Right forelimb (tissue), 1 donor: ENCODE results near the gene GRN.
"Not testable (repeated sequence)": the region's sequence is repeated elsewhere in the genome, so short reads cannot be mapped to it uniquely, and the experiment has no call there.

Experiments
- DNase-seq: peaks from one replicate; pipeline ENCODE4 v3.0.0-alpha.2; 2018

GRN gene

DNA sequence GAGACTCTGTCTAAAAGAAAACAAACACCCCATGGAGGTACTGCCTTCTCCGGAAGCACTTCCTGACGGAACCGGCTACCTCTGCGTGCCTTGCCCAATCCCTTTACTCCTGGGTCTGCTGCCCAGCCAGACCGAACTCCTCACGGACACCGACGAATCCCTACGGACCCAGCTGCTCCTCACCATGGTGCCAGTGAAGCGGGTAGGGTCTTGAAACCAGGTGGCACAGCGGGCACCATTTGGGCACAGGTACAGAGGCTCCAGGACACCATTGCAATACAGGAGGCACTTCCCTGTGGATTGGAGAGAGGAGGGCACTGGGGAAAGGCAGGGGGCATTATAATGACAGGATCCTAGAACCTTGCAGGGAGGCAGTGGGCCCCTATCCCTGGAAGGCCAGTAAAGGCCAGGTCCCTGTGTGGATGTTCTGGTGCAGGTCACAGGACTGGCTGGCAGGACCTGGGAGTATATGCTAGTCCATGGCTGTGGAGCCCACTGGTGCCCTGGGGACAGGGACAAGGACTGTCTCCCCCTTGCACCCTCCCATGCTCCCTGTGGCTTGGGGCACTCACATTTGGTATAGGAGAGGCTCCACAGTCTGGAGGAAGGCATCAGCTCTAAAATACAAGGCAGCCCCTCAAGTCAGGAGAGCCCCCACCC is 22.7 kb upstream of the GRN start:
- no peak for DNase-seq

DNA sequence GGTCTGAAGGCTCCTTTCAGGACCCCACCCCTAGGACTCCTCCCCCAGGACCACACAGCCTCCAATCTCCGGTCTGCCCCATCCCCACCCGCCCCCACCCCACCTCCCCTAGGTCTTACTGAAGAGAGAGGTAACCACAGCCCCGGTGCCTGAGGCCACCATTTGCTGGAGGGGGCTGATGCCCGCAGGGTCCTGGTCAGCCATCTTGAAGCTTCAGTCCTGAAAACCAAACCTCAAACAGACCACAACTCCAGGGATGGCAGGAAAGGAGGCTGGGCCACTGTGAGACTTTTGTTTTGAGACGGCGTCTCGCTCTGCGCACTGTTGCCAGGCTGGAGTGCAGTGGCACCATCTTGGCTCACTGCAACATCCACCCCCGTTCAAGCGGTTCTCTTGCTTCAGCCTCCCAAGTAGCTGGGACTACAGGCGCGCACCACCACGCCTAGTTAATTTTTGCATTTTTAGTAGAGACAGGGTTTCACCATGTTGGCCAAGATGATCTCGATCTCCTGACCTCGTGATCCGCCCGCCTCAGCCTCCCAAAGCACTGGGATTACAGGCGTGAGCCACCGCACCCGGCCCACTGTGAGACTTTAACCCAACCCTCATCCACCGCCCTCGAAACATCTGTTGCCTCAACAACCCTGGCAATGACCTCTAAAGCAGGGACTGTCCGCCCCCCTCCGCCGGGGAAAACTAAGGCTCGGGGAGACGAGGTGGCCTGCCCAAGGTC is 21.6 kb upstream of the GRN start:
- no peak for DNase-seq

DNA sequence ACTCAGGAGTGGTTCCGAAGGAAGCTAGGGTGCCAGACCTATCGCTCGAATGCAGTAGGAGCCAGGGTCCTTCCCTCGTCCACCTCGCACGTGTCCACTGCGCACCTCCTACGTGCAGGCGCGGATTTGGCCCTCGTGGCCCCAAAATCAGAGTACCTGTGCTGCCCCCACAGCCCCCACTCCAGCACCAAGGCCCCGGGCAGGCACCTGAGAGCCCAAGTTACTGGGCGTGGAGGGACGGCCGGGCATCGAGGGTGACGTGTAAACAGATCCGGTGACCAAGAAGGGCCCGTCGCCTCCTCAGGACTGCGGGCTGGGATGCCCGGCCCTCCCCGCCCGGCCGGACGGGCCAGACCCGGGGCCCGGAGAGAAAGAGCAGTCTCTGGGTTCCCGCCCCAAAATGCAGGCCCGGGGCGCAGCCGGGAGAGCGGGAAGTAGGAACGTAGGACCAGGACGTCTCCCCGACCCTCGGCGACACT is 21.0 kb upstream of the GRN start:
- DNase-seq = no peak

DNA sequence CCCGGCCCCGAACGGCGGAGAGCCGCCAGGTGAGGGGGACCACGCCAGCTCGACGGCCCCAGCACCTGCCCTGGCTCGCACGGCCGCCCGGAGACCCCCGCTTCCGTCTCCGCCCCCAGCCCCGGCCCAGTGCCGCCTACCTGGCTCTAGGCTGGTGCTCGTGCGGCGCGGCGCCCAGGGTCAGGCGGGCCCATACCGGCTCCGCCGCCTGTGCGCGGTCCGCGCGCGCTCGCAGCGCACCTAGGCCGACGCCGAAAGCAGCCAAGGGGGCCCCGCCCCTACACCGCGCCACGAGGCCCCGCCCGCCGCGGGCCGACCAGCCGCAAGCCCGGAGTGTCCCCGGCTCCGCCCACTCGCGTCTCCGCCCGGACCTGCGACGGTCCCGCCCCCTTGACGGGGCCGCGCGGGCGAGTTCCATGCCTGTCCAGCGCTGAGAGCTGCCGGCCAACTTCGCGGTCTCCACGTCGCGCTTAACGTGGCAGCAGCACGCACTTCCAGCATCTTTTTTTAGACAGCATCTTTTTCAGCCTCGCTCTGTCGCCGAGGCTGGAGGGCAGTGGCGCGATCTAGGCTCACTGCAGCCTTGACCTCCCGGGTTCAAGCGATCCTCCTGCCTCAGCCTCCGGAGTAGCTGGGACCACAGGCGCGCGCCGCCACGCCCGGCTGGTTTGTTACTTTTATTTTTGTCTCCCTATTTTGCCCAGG is 20.4 kb upstream of the GRN start, which contains the start of gene SLC25A39:
SLC25A39 (minus strand) TSS at position 253 of the 705 bp plus-strand sequence. CDS start 1,261 bp downstream, outside the sequence.
- DNase-seq = peak; percentile 97

DNA sequence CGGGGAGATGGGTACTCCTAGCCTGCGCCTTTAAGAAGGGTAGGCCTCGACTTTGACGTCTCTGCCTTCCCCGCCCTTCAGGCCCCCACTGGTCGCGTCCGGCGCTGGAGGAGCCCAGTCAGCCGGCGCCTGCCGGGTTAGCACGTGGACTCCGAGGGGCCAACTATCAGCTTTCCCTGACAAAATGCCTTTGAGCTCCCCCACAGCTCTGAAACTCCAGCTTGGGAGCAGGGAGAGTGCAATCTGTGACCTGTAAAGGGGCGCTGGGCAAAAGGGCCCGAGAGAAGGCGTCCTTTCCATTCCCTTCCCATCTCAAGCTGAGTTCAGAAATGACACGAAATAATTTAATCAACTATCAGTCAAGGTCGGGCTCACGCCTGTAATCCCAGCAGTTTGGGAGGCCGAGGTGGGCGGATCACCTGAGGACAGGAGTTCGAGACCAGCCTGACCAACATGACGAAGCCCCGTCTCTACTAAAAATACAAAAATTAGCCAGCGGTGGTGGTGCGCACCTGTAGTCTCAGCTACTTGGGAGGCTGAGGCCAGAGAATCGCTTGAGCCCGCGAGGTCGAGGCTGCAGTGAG is 18.1 kb upstream of the GRN start:
- DNase-seq = peak; percentile 96

DNA sequence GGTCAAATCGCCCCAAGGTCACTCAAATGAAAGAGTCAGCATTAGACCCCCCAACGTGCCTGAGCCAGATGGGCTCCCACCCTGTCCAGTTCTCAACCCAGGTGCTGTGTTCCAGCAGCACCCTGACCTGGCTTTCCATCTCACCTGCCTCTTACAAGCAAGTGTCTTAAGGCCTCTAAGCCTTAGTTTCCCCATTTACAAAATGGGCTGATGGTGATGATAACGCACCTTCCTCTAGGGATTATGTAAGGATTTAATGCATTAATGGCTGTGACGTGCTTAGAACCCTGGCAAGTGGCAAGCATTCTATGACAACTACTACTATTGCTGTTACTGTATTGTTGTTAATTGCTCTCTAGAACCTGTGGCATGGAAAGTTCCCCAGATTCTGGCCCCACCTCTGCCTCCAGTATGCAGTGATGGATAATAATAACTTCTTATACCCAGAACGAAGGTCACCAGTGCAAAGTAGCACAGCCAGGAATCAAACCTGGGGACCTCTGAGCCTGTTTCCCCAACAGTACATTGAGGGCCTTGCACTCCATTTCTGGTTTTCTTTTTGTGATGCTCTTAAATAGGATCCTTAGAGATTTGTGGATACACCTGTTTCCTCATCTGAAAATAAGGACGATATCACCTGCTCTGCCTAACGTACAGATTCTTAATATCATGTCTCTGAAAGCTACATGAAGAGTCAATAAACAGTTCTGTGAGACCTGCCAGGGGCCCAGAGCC is 17.2 kb upstream of the GRN start:
- DNase-seq = no peak

DNA sequence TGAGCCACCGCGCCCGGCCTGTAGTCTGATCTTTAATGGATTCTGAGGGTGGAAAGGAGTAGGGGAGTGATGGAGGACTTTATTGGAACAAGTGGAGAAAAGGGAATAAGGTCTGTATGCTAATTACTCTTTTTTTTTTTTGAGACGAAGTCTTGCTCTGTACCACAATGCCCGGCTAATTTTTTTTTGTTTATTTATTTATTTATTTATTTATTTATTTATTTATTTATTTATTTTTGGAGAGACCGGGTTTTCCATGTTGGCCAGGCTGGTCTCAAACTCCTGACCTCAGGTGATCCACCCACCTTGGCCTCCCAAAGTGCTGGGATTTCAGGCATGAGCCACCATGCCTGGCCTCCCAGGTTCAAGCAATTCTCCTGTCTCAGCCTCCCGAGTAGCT is 15.6 kb upstream of the GRN start:
- not testable (repeated sequence) for DNase-seq

DNA sequence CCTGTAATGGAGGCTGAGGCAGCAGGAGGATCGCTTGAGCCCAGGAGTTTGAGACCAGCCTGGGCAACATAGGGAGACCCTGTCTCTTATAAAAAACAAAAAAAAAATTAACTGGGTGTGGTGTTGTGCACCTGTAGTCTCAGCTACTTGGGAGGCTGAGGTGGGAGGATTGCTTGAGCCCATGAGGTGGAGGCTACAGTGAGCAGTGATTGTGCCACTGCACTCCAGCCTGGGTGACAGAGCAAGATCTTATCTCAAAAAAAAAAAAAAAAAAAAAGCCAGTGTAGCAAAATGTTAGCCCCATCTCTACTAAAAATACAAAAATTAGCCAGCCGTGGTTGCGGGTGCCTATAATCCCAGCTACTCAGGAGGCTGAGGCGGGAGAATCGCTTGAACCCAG is 14.8 kb upstream of the GRN start:
- DNase-seq = not testable (repeated sequence)

DNA sequence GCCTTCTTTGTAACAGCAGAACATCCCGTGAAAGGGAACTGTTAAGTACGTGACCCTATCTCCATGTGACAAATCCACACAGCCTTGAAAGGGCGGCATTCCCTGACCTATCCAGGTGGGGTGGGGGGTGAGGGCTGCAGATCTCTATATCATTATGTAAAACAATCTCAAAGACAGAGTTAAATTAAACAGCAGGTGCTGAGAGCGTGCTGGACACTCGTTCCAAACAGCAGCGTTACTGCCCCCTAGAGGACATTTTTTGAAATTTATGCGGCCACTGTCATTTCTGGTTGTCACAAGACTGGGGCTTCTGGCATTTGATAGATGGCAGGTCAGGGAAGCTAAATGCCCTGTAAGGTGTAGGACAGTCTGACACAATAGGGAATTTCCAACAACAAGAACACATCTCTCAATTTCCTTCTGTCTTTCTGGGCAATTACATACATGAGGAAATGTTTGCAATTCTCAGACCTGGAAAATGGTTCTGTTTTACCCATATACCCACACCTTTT is 13.8 kb upstream of the GRN start:
- no peak for DNase-seq

DNA sequence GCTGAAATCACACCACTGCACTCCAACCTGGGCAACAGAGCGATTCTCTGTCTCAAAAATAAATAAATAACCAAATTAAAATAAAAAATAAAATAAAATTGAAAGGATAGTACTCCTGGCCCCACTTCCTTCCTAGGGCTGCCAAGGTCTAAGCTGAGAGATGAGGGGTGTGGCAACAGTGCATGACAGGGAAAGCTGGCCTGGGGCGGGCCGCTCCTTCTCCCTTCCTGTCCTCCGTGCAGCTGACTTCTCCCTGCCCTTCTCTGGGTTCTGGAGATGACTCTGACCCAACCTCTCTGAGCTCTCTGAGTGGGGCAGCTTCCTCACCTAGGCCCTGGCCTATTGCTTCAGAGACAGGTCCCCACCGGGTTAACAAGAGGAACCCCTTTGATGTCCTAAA is 11.7 kb upstream of the GRN start:
- no peak for DNase-seq

DNA sequence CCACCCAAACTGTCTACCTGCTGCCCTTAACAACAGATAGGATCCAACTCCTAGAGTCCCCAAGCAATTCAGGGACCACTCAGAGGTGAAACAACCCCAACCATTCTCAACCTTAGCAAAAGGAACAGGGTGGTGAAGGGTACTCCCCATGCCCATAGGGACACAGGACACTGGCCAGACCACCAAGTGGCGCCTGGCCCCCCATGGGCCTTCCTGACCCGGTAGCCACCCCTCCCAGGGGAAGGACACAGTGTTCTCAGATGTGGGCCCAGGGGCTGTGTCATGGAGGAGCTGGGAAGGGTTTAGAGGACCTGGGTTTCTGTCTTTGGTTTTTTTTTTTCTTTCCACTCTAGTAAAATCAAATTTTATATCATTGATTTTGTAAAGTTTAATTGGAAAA is 10.8 kb upstream of the GRN start:
- no peak for DNase-seq

DNA sequence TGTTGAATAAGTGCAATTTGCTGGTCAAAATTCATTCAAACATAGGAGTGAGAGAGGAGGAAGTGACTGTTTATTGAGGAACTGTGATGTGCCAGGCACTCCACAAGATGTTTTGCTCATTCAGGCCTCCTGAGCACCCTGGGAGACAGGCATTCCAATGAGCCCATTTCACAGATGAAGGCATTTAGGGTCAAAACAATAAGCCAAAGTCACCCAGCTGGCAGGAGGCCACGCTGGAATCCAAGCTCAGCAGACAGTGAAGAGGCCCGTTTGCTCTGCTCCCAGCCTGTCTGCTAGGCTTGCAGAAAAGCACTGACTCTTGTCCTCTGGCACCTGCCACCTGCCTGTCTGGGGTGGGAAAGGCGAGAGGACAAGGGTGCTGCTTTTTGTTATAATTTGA is 10.4 kb upstream of the GRN start:
- no peak for DNase-seq

DNA sequence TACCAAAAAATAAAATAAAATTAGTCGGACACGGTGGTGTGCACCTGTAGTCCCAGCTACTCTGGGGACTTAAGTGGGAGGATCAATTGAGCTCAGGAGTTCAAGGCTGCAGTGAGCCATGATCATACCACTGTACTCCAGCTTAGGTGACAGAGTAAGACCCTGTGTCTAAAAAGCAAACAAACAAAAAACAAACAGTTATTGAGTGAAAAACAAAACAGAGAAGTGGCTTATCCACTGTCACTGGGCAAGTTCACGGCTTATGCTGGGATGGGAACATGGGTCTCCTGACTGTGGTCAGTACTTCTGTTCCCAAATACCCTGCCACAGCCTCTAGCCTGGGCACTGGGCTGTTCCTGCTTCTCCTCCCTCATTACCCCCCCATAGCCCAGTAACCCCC is 9.5 kb upstream of the GRN start:
- DNase-seq = no peak

DNA sequence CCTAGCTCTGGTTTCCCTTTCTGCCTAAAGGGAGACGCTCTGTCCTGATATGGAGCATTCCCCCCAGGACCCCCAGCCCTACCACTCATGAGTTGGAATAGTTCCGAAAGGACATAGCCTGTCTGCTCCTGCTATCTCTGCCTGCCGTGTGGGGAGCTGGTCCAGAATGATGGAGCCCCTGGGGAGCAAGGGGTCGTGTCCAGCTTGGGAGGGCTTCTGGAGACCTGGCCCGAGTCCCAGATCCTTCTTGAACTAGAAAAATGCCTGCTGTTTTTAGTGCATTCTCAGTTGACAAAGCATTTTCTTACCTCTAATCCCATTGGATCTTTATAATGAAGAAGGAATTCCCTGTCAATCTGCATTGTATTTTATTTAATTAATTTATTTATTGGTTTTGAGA is 9.1 kb upstream of the GRN start:
- DNase-seq = no peak

DNA sequence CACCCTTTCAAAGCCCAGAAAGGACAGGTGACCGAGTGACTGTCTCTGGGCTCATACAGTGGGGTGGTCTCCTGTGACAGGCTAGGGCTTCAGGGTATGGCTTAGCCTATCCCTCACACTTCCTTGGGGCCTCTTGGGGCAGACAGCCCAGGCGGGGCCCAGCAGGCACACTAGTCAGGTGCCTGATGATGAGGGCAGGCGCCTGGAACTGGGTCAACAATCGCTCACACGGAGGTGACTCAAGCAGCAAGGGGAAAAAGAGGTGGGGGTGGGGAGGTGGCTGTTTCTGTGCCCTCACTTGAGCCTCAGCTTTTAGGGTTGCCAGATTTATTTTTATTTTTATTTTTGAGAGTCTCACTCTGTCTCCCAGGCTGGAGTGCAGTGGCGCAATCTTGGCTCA is 6.4 kb upstream of the GRN start:
- DNase-seq = no peak

DNA sequence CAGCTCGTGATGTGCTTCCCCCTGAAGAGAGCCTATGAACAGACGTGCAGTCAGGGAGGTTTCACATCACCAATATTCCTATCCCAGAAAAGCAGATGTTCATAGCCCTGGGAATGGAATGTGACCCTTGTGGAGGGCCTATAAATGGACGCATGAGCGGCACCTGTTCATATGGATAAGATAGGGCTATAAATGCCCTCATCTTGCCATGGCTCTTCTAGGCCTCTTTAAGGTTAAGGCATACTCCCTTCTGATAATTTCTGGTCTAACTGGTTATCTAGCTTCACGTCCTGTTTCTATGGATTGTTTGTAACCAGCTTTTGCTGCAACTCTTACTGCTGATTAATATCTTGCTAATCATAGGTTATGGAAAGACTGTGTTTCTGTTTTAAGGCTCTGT is 4.5 kb upstream of the GRN start:
- DNase-seq = not testable (repeated sequence)

DNA sequence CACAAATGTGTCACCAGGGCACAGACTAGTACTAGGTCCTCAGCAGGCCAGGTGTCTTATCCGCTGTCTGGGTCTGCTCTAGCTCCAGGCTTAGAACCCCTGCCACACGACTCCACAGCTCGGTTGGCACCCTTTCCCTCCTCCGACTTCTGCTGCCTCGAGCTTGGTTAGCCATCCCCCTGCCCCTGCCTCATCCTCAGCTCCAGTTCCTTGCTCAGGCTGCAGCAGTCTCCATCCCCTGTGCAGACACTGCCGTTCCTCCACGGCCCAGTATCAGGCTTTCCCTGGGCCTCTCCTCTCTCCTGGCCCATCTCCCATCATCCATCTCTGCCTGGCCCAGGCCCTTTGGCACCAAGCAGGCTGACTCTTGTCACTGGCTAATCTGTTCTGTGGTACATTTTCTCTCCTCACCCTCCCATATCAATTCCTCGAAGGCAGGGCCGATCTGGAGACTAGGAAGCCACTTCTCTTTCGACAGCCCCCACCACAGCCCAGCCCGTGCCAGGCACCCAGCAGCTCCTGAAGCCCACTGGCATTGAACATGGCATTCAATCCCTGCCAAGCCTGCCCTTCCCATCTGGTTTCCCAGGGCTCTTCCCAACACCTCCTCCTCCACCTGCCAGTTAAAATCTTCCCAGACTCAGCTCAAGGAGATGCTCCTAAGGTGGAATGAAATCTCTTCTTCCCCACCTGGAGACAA is 1.4 kb upstream of the GRN start:
- no peak for DNase-seq

DNA sequence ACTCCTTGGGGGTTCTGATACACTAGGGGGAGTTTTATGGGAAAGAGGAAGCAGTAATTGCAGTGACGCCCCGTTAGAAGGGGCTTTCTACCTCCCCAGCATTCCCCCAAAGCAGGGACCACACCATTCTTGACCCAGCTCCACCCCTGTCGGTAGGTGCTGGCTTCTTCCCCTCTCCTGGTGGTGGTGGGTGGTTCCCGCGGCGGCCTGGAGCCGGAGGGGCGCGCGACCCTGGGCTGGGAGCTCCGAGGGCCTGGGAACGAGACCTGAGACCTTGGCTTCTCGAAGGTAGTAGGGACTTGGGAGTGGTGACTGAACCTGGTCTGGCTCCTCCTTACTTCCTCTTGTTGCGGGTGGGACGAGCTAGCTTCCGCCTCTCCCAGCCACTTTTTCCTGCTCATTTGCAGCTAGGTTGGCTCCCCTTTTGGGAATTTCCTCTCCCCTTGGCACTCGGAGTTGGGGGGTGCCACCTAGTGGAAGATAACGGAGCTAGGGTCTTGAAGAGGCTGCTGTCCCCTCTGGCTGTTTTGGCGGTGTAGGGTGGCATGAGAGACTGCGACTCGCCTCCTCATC is 438 bp downstream of the GRN start:
- DNase-seq = peak; percentile 73

DNA sequence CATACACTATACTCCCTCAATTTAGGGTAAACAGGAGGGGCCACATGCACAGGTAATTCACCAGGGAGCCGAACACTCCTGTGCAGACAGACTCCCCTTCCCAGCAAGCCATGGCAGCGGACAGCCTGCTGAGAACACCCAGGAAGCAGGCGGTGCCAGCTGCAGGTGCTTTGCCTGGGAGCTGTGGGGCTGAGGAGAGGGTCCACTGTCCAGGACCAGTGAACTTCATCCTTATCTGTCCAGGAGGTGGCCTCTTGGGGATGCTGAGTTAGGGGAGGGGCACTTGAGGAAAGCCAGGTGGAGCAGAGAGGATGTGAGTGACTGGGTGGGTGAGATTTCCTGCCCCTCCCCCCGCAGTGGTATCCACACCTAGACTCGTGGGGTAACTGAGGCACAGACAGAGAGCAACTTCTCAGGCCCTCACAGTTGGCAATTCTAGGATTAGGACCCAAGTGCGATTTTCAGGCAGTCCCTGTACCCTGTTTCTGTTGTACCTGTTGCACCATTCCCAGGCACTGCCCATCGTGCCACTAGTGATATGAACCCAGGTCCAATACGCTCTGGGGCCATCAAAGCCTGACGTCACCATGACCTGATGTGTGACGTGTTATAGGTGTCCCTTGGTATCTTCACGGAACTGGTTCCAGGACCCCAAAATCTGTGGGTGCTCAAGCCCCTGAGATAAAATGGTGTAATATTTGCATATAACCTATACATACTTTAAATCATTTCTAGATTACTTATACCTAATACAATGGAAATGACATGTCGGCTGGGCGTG is 1.2 kb downstream of the GRN start:
- DNase-seq = no peak

DNA sequence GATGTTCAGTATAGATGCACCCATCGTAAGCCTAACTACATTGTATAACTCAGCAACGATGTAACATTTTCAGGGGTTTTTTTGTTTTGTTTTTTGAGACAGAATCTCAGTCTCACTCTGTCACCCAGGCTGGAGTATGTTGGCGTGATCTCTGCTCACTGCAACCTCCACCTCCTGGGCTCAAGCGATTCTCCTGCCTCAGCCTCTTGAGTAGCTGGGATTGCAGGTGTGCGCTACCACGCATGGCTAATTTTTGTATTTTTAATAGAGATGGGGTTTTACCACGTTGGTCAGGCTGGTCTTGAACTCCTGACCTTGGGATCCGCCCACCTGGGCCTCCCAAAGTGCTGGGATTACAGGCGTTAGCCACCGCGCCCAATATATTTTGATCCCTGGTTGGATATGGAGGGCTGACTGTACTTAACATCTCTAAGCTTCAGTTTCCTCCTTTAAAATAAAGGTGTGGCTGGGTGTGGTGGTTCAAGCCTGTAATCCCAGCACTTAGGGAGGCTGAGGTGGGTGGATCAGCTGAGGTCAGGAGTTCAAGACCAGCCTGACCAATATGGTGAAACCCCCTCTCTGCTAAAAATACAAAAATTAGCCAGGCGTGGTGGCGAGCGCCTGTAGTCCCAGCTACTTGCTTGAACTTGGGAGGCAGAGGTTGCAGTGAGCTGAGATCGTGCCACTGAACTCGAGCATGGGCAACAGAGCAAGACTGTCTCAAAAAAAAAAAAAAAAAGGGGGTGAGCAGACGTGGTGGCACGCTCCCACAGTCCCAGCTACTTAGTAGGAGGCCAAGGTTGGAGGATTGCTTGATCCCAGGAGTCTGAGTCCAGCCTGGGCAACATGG is 2.3 kb downstream of the GRN start:
- not testable (repeated sequence) for DNase-seq
